ENCODE results near the gene GRIK1. TPM values are rescaled to one million over a fixed set of nuclear protein-coding genes. Genes with fewer than 3 reads are reported as not detected.

GRIK1 gene
- polyA plus RNA-seq, 1 donor from 2014 or later, result 8.7 TPM

- Histone ChIP-seq H3F3A (ENCODE audit: insufficient read depth, low read length, poor library complexity, severe bottlenecking) (no peaks in the 10 kb centered on the region), H3K79me2 (replicated peaks; ENCODE audit: insufficient read depth, low read length) (no peaks in the 10 kb centered on the region), H3K27me3 (ENCODE audit: insufficient read depth, low read depth, low read length) (no peaks in the 10 kb centered on the region), H2AFZ (ENCODE audit: low read depth, low read length) (no peak overlapping the region), H3K36me3 (ENCODE audit: insufficient read depth, low read length) (no peaks in the 10 kb centered on the region), H3K9ac (ENCODE audit: low read length) (no peak overlapping the region), H3K4me3 (ENCODE audit: low read length) (no peak overlapping the region), H3K9me2 (ENCODE audit: insufficient read depth, low read length) (no peaks in the 10 kb centered on the region), H3K27ac (ENCODE audit: low read length) (no peak overlapping the region), H3K4me2 (ENCODE audit: low read length) (no peak overlapping the region), H4K20me1 (ENCODE audit: insufficient read depth) (no peaks in the 10 kb centered on the region), H3K9me3 (ENCODE audit: low read length) (no peaks in the 10 kb centered on the region)
- TF ChIP-seq CTCF (IDR thresholded peaks at IDR 0.05; ENCODE audit: poor library complexity, severe bottlenecking) (no peak), POLR2AphosphoS5 (IDR thresholded peaks at IDR 0.05) (no peak), MXI1 (conservative IDR thresholded peaks at IDR 0.05; ENCODE audit: poor library complexity, severe bottlenecking) (no peak), TAF1 (IDR thresholded peaks at IDR 0.05; ENCODE audit: low read depth) (no peak), EZH2 (IDR thresholded peaks at IDR 0.05; ENCODE audit: borderline replicate concordance, insufficient read depth, low read length, poor library complexity, severe bottlenecking) (no peak)
Observed at GRCh38 chr21:29712818-29713217, 227.0 kb downstream of the GRIK1 start.

- H3K9me3 ChIP-seq (ENCODE audit: low read length), result no peaks in the 10 kb centered on the region
- H3K79me2 ChIP-seq (replicated peaks; ENCODE audit: insufficient read depth, low read length), result no peaks in the 10 kb centered on the region
- no peaks in the 10 kb centered on the region for H4K20me1 ChIP-seq (ENCODE audit: insufficient read depth)
- no peaks in the 10 kb centered on the region for H3K27me3 ChIP-seq (ENCODE audit: insufficient read depth, low read depth, low read length)
- H3K9ac ChIP-seq (ENCODE audit: low read length), result no peak overlapping the region
- H3K36me3 ChIP-seq (ENCODE audit: insufficient read depth, low read length), result no peaks in the 10 kb centered on the region
- no peak overlapping the region for H3K4me2 ChIP-seq (ENCODE audit: low read length)
- TF ChIP-seq EP300 (conservative IDR thresholded peaks at IDR 0.05; ENCODE audit: poor library complexity, severe bottlenecking) (no peak), POLR2AphosphoS5 (IDR thresholded peaks at IDR 0.05) (no peak), SMC3 (conservative IDR thresholded peaks at IDR 0.05; ENCODE audit: poor library complexity) (no peak), TAF1 (IDR thresholded peaks at IDR 0.05; ENCODE audit: low read depth) (no peak), RAD21 (conservative IDR thresholded peaks at IDR 0.05) (no peak), EZH2 (IDR thresholded peaks at IDR 0.05; ENCODE audit: borderline replicate concordance, insufficient read depth, low read length, poor library complexity, severe bottlenecking) (no peak), MXI1 (conservative IDR thresholded peaks at IDR 0.05; ENCODE audit: poor library complexity, severe bottlenecking) (no peak), CTCF (IDR thresholded peaks at IDR 0.05; ENCODE audit: poor library complexity, severe bottlenecking) (no peak), REST (IDR thresholded peaks at IDR 0.05; ENCODE audit: borderline replicate concordance) (no peak)
- H3F3A ChIP-seq (ENCODE audit: insufficient read depth, low read length, poor library complexity, severe bottlenecking), result no peaks in the 10 kb centered on the region
- no peak overlapping the region for H3K4me3 ChIP-seq (ENCODE audit: low read length)
- H3K27ac ChIP-seq (ENCODE audit: low read length), result no peak overlapping the region
- no peaks in the 10 kb centered on the region for H3K9me2 ChIP-seq (ENCODE audit: insufficient read depth, low read length)
- no peak overlapping the region for H2AFZ ChIP-seq (ENCODE audit: low read depth, low read length)
Observed at GRCh38 chr21:29711236-29711635, 228.6 kb downstream of the GRIK1 start.
